ENCODE results near the gene FNDC11.
"Not testable (repeated sequence)": the region's sequence is repeated elsewhere in the genome, so short reads cannot be mapped to it uniquely, and the experiment has no call there.

The FNDC11 gene

GRCh38 chr20:63597651-63598478 is 43.9 kb downstream of the FNDC11 start:
- Histone ChIP-seq H3K4me1 (ENCODE audit: insufficient read depth, low read length) (no peaks in the 10 kb centered on the region), H3K9ac (ENCODE audit: low read depth, low read length) (no peak overlapping the region), H3K27ac (ENCODE audit: low read length) (no peak overlapping the region), H3K4me3 (ENCODE audit: low read length) (no peak overlapping the region), H3K36me3 (ENCODE audit: insufficient read depth, low read depth, low read length) (peaks cover 32% of the 10 kb centered on the region), H3K9me3 (ENCODE audit: insufficient read depth, low read depth, low read length) (no peaks in the 10 kb centered on the region), H3K27me3 (ENCODE audit: insufficient read depth, low read length) (no peaks in the 10 kb centered on the region)

DNA sequence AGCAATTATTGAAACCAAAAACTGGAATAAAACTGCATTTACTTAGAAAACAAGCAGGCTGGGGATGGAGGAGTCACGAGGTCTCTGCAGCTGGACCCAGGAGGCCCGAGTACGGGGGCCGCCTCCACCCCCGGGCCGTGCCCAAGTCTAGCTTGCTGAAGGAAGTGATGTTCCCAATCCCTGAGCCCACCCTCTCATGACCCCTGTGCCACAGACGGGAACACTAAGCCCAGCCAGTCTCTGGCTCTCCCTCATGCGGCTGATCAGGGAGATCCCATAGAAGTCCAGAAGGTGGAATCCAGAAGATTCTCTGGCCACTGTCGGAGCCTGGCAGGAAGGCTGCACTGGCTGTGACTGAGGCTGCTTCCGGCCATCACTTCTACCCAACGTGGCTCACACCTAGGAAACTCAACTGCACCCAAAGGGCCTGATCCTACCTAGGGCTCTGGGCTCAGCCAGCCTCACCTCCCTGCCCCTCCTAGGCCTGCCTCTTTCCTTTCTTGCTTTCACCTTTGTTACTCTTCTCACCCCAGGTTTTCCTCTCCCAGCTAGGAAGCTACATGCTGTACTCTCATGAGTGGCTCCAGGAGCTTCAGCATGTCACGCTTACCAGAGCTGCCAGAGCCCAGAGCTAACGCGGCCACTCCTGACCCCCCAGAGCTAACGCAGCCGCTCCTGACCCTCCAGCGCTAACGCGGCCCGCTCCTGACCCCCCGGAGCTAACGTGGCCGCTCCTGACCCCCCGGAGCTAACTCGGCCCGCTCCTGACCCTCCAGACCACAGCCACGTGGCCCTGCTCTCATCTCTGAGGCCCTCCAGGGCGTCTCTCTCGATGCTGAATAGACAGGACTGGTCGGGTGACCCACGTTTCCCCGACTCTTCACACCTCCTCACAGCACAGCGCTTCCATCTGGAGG is 44.8 kb downstream of the FNDC11 start:
- H3K4me3 ChIP-seq (ENCODE audit: low read length), result no peak overlapping the region
- no peak overlapping the region for H3K27ac ChIP-seq (ENCODE audit: low read length)
- no peaks in the 10 kb centered on the region for H3K27me3 ChIP-seq (ENCODE audit: insufficient read depth, low read length)
- H3K36me3 ChIP-seq (ENCODE audit: insufficient read depth, low read depth, low read length), result peaks cover 36% of the 10 kb centered on the region
- H3K9me3 ChIP-seq (ENCODE audit: insufficient read depth, low read depth, low read length), result no peaks in the 10 kb centered on the region
- no peaks in the 10 kb centered on the region for H3K4me1 ChIP-seq (ENCODE audit: insufficient read depth, low read length)
- no peak overlapping the region for H3K9ac ChIP-seq (ENCODE audit: low read depth, low read length)

DNA sequence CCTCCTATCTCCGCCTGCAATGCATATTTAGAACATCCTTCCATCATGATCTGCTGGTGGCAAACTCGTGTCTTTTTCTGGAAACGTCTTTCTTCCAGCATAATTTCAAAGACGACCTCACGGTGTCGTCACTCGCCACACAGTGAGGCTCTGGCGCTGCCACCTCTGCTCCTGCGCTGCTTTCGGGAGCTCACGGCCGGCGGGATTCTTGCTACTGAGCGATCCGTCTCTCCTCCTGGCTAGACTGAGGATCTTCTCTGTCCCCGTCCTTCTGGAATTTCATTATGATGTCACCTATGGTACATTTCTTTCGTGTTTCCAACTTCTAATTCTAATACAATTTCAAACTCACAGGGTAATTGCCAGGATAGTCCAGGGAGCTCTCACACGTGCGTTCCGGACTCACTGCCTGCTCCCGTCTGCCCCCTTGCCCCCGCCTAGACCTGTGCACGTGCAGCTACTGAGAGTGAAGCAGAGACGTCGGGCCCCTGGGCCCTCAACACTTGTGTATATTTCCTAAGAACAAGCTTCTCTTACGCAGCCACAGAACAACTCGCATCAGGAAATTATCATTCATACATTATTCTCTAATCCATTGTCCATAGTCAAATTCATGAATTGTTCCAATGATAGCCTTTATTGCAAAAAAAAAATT is 45.6 kb downstream of the FNDC11 start:
- H3K9me3 ChIP-seq (ENCODE audit: insufficient read depth, low read depth, low read length), result no peaks in the 10 kb centered on the region
- H3K27ac ChIP-seq (ENCODE audit: low read length), result no peak overlapping the region
- peaks cover 36% of the 10 kb centered on the region for H3K36me3 ChIP-seq (ENCODE audit: insufficient read depth, low read depth, low read length)
- H3K4me3 ChIP-seq (ENCODE audit: low read length), result no peak overlapping the region
- H3K9ac ChIP-seq (ENCODE audit: low read depth, low read length), result no peak overlapping the region
- no peaks in the 10 kb centered on the region for H3K27me3 ChIP-seq (ENCODE audit: insufficient read depth, low read length)
- H3K4me1 ChIP-seq (ENCODE audit: insufficient read depth, low read length), result no peaks in the 10 kb centered on the region

GRCh38 chr20:63601679-63602078 is 47.7 kb downstream of the FNDC11 start:
- H3K9me3 ChIP-seq (ENCODE audit: insufficient read depth, low read depth, low read length); H3K4me3 ChIP-seq (ENCODE audit: low read length); H3K27me3 ChIP-seq (ENCODE audit: insufficient read depth, low read length); H3K9ac ChIP-seq (ENCODE audit: low read depth, low read length); H3K4me1 ChIP-seq (ENCODE audit: insufficient read depth, low read length); H3K27ac ChIP-seq (ENCODE audit: low read length): not testable (repeated sequence)
- H3K36me3 ChIP-seq (ENCODE audit: insufficient read depth, low read depth, low read length), result peaks cover 36% of the 10 kb centered on the region

GRCh38 chr20:63602321-63602720 is 48.4 kb downstream of the FNDC11 start:
- no peak overlapping the region for H3K4me3 ChIP-seq (ENCODE audit: low read length)
- no peak overlapping the region for H3K9ac ChIP-seq (ENCODE audit: low read depth, low read length)
- H3K9me3 ChIP-seq (ENCODE audit: insufficient read depth, low read depth, low read length), result no peaks in the 10 kb centered on the region
- no peaks in the 10 kb centered on the region for H3K4me1 ChIP-seq (ENCODE audit: insufficient read depth, low read length)
- H3K27ac ChIP-seq (ENCODE audit: low read length), result no peak overlapping the region
- peaks cover 36% of the 10 kb centered on the region for H3K36me3 ChIP-seq (ENCODE audit: insufficient read depth, low read depth, low read length)
- no peaks in the 10 kb centered on the region for H3K27me3 ChIP-seq (ENCODE audit: insufficient read depth, low read length)

All from iPS-20b (cell line).